ENCODE results near the gene EYS.

Gene EYS

DNA sequence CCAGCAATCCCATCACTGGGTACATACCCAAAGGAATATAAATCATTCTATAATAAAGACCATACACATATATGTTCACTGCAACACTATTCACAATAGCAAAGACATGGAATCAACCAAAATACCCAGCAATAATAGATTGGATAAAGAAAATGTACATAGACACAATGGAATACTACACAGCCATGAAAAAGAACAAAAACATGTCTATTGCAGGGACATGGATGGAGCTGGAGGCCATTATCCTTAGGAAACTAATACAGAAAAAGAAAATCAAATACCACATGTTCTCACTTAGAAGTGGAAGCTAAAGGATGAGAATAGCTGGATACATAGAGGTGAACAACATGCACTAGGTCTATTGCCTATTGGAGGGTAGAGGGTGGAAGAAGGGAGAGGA lies 1396.8 kb downstream of the EYS start:
- no peak for DNase-seq (ENCODE audit: low read depth)
- no peak overlapping the region for H3K4me3 ChIP-seq (ENCODE audit: low read depth, low read length)
- TF ChIP-seq, protein P1, sequence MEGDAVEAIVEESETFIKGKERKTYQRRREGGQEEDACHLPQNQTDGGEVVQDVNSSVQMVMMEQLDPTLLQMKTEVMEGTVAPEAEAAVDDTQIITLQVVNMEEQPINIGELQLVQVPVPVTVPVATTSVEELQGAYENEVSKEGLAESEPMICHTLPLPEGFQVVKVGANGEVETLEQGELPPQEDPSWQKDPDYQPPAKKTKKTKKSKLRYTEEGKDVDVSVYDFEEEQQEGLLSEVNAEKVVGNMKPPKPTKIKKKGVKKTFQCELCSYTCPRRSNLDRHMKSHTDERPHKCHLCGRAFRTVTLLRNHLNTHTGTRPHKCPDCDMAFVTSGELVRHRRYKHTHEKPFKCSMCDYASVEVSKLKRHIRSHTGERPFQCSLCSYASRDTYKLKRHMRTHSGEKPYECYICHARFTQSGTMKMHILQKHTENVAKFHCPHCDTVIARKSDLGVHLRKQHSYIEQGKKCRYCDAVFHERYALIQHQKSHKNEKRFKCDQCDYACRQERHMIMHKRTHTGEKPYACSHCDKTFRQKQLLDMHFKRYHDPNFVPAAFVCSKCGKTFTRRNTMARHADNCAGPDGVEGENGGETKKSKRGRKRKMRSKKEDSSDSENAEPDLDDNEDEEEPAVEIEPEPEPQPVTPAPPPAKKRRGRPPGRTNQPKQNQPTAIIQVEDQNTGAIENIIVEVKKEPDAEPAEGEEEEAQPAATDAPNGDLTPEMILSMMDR (IDR thresholded peaks at IDR 0.05; ENCODE audit: insufficient read depth, low read depth, low read length, missing control alignments), result no peak

DNA sequence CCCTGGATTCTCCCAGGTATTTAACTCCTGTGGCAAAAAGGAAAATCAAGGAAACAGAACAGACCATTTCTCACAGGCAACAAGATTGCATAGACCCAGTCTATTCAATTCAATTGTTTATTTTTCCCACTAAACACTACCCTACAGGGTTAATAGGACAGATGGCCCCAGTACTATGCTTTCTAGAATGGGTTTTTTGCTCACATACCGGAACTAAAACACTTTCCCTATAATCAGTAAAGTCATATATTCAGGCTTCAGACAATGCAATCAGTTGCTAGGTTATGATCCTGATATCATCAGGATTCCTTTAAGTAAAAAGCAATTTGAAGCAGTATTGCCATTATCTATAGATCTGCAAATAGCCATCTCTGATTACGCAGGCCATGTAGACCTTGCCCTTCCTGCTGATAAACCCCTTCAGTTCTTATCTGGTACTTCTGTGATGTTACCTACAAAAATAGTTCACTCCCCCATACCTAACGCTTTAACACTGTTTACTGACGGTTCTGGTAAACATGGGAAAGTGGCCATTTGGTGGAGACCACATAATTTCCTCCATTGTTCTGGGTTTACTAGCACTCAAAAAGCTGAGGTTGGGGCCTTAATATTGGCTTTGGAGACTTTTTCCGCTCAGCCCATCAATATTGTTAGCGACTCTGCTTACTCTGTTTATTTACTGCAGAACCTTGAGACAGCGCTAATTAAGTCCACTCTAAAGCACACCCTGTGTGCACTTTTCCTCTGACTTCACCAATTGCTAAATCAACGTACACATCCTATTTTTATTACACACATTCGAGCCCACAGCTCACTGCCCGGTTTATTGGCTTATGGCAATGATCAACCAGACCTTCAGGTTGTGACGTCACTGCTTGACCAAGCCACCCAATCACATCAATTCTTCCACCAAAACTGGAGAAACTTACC lies 1405.5 kb downstream of the EYS start:
- TF ChIP-seq, protein P1 (IDR thresholded peaks at IDR 0.05; ENCODE audit: insufficient read depth, low read depth, low read length, missing control alignments), result no peak
- no peak overlapping the region for H3K4me3 ChIP-seq (ENCODE audit: low read depth, low read length)
- DNase-seq (ENCODE audit: low read depth), result no peak

DNA sequence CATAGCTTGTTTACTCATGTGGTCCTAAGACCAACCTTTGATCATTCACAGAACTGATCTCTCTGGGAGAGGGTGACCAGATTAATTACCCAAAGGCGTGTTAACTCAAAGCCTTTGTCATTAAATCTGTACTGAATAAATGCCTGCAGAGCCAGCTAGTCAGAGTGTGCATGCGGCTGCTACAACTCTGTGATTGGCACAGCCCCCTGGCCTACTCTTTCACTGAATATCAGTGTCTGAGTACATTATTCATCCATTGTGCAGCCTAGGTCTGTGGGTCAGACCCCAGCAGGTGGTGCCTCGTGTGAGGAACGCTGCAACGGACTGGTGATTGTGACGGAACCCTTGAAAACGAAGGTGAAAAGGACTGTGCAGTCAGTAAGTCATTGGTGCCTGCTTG lies 1407.8 kb downstream of the EYS start:
- DNase-seq (ENCODE audit: low read depth), result no peak
- TF ChIP-seq, protein P1 (IDR thresholded peaks at IDR 0.05; ENCODE audit: insufficient read depth, low read depth, low read length, missing control alignments), result no peak
- H3K4me3 ChIP-seq (ENCODE audit: low read depth, low read length), result no peak overlapping the region

DNA sequence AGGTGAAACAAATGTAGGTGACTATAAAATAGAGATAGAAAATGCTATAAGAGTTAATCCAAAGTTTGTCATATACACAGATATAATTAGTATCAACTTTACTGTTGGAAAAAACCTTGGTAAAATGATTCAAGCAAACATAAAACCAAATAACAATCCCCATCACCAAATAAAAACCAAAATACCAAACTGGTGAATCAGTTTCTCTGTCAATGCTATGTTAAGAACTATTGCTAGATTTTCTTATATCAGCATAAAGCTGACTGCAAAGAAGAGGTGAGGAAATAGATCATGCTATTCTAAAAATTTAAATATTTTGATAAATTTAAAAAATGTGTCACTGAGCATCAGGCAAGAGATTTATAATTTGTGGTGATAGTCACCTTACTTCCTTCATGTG lies 1413.0 kb downstream of the EYS start:
- TF ChIP-seq, protein P1 (IDR thresholded peaks at IDR 0.05; ENCODE audit: insufficient read depth, low read depth, low read length, missing control alignments), result no peak
- no peak for DNase-seq (ENCODE audit: low read depth)
- no peak overlapping the region for H3K4me3 ChIP-seq (ENCODE audit: low read depth, low read length)

DNA sequence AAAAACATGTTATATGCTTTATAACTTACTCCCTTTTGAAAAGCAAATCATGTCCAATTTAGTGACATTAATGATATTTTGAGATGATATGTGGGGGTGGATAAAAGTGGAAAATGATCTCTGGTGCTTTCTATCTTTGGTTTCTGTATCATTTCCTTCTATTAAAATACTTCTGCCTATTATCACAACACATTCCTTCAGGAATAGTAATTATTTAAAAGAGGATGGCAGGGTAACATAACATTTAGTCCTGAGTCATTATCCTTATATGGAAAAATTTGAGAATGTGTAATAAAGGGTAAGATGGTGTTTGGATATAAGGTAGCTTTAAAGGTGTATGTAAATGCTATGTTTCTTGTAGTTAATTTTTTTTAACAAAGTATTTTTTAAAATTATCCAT lies 1413.7 kb downstream of the EYS start:
- H3K4me3 ChIP-seq (ENCODE audit: low read depth, low read length), result no peak overlapping the region
- TF ChIP-seq, protein P1 (IDR thresholded peaks at IDR 0.05; ENCODE audit: insufficient read depth, low read depth, low read length, missing control alignments), result no peak
- no peak for DNase-seq (ENCODE audit: low read depth)

DNA sequence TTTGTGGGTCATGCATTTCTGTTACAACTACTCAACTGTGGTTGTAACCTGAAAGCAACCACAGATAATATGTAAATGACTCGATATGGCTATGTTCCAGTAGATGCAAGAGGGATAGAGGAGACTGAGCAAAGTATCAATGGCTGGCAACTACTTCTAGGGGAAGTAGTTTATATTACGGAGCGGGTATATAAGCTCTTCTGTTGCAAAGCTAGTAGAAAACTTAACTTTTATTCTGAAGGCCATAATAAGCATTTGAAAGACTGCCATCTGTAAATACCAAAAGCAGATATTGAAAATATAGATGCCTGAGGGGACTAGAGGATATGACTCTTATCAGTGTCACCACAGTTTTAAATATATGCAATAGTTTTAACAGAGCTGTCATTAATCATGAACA lies 1416.2 kb downstream of the EYS start:
- no peak for DNase-seq (ENCODE audit: low read depth)
- H3K4me3 ChIP-seq (ENCODE audit: low read depth, low read length), result no peak overlapping the region
- TF ChIP-seq, protein P1 (IDR thresholded peaks at IDR 0.05; ENCODE audit: insufficient read depth, low read depth, low read length, missing control alignments), result no peak

DNA sequence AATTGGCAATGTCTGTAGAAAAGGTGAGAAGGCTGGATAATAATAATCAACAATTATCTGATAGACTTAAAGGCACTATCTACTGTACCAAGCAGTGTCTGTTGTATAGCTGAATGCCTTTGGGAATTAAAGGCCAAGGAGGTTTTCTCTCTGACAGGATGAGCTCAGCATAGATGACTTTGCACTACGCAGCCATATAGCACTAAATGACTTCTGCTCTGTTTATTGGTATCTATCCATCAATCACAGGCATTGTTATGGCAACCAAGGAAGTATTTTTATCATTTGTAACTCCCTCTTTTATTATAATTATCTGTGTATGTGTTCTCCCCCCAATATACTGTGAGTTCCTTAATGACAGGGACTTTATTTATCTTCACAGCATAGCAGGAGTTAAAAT lies 1417.1 kb downstream of the EYS start:
- H3K4me3 ChIP-seq (ENCODE audit: low read depth, low read length), result no peak overlapping the region
- DNase-seq (ENCODE audit: low read depth), result no peak
- TF ChIP-seq, protein P1 (IDR thresholded peaks at IDR 0.05; ENCODE audit: insufficient read depth, low read depth, low read length, missing control alignments), result no peak
